ENCODE results near the gene WDR43. TPM values are rescaled to one million over a fixed set of nuclear protein-coding genes. Genes with fewer than 3 reads are reported as not detected.

The WDR43 gene
- total RNA-seq, 1 donor from 2014 or later = 47.9 TPM

GRCh38 chr2:28982381-28982950, 88.0 kb downstream of the WDR43 start:
- ATAC-seq (no peak), DNase-seq (ENCODE audit: low spot score) (no peak)
- intact Hi-C loops (cut with DNase I) = no loop called here

- DNase-seq (ENCODE audit: low spot score) (no peak), ATAC-seq (peak; percentile 61)
- intact Hi-C loops (cut with DNase I) = no loop called here
These were observed 92.0 kb downstream of the WDR43 start for GRCh38 chr2:28986429-28986828.

- intact Hi-C loops (cut with DNase I) = no loop called here
These were observed 95.5 kb downstream of the WDR43 start for GRCh38 chr2:28989973-28990372.

GRCh38 chr2:28990445-28990844, 96.0 kb downstream of the WDR43 start:
- ATAC-seq (no peak), DNase-seq (ENCODE audit: low spot score) (no peak)
- intact Hi-C loops (cut with DNase I) = no loop called here

More at GRCh38 chr2:28989973-28990372, 95.5 kb downstream of the WDR43 start:
- DNase-seq (ENCODE audit: low spot score) (no peak), ATAC-seq (no peak)

DNA sequence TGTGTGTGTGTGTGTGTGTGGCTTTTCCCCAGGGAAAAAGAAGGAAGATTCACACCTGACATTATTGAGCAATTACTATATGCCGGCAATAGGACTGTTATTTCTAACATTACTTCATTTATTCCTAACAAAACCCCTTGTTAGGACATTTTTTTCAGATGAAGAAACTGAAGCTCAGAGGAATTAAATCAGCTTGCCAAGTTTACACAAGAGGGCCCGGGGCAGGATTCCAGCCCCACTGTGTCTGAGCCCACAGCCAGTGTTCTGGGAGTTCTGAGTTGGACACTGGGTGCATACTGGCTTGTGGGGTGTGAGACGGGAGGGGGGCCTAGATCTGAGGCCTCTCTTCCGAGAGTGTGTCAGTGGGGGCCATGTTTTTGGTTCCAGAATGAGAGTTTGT, 96.6 kb downstream of the WDR43 start:
- DNase-seq (ENCODE audit: low spot score) = no peak
- intact Hi-C loops (cut with DNase I) = no loop called here
- ATAC-seq = peak; percentile 47

DNA sequence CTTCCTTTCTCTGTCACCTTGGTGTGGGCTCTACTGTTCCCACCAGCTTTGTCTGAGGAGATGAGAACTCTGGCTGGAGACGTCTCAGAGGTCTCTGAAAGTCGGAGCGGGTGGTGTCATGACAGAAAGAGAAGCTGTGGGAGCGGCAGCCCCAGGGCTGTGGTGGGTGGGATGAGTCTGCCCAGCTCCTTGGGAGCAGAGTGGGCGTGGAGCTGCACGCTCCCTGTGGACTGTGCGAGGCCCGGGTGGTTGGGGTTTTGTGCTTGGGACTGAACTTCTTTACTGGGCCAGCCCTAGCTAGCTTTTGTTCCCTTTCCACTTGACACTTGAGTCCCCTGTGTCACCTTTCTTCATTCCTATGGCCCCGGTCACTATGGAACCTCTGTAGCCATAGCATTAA, 97.0 kb downstream of the WDR43 start:
- no peak for DNase-seq (ENCODE audit: low spot score)
- intact Hi-C loops (cut with DNase I) = no loop called here
- ATAC-seq = peak; percentile 14

GRCh38 chr2:28993206-28993960, 98.9 kb downstream of the WDR43 start:
- DNase-seq (ENCODE audit: low spot score) (no peak), ATAC-seq (peak; percentile 59)
- intact Hi-C loops (cut with DNase I) = no loop called here

DNA sequence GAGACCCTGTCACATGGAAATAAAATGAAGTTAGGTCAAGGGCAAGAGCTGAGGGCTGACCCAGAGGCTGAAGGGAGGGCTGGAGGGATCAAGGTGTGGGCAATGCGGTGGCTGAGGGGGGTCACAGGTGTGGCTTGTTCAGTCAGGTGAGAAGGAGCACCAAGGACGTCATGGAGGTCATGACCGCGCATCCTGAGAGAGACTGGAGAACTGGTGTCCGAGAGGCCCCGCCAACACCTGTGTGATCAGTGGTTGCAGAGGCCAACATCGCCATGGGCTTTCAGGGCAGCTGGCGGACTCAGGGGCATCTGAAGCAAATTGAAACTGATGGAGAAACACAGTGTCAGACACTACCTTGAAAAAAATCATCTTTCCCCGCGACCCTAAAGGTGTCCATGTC, 99.6 kb downstream of the WDR43 start:
- intact Hi-C loops (cut with DNase I) = no loop called here
- ATAC-seq (no peak), DNase-seq (ENCODE audit: low spot score) (no peak)

DNA sequence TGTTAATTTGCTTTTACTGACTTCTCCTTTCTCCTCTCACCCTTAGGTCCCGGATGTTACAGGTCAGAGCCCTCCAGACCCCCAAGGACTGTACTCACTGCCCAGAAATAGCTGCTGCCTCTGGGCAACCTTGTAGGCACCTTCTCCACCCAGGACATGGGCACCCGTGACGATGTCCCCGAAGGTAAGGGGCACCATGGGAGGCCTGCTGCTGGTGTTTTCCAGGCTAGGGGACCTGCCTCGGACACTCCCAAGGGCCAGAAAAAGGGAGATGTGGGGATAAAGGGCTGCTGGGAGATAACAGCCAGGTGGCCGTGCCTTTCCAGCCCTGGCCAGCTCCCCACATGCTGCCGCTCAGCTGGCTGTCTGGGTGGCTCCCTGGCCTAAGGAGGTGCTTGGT, 100.2 kb downstream of the WDR43 start:
- intact Hi-C loops (cut with DNase I) = no loop called here
- no peak for ATAC-seq
- no peak for DNase-seq (ENCODE audit: low spot score)

- intact Hi-C loops (cut with DNase I) = no loop called here
- DNase-seq (ENCODE audit: low spot score) = no peak
These were observed 101.6 kb downstream of the WDR43 start for GRCh38 chr2:28995765-28996750.

DNA sequence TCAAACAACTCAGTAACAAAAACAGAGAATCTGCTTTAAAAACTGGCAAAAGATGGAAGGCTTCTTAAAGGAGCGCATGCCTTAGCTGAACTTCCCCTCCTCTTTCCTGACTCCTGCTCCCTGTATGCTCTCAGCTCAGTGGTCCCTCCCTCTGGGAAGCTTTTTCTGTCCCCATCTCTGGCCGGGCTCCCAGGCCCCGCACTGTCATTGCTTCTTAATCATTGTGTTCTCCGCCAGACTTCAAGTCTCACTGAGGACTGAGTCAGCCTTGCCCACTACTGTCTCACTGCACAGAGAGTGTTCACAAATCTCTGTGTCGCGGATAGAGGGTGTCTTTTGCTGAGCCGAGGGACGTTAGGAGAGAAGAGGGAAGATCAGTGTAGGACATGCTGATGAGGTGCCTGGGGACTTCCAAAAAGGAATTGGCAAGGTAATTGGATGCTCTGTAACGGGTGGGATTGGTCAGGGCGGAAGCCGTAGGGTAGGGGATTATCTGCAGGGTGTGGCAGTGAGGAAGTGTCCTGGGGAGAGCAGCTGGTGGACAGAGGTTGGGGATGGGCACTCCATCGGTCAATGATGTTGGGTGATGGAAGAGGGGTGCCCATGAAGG, 102.9 kb downstream of the WDR43 start:
- intact Hi-C loops (cut with DNase I) = no loop called here
- DNase-seq (ENCODE audit: low spot score) (no peak), ATAC-seq (no peak)

More at GRCh38 chr2:28995765-28996750, 101.6 kb downstream of the WDR43 start:
- ATAC-seq = no peak

Other genes with a start within 250 kb of the WDR43 start
- 210 TPM for gene PPP1CB, start 142.8 kb upstream of the WDR43 start, total RNA-seq
- 3.3 TPM for gene SPDYA, start 83.8 kb upstream of the WDR43 start, total RNA-seq
- gene TRMT61B, start 24.4 kb upstream of the WDR43 start, total RNA-seq = 14.0 TPM
- 5.3 TPM for gene TOGARAM2, start 86.6 kb downstream of the WDR43 start, total RNA-seq
- gene PCARE, start 179.9 kb downstream of the WDR43 start, total RNA-seq = 0.53 TPM
- gene CLIP4, start 220.7 kb downstream of the WDR43 start, total RNA-seq = 85.6 TPM